Immature natural killer cell (primary cell): ENCODE data around the gene FOLR1. TPM values are rescaled to one million over a fixed set of nuclear protein-coding genes. Genes with fewer than 3 reads are reported as not detected.

Source experiments
- DNase-seq, 3 donors: peaks; one replicate each; pipeline ENCODE4 v3.0.0; 2022; ENCODE audit warnings: mixed read lengths in 1 of 3
- H3K27ac Mint-ChIP-seq, 6 donors: one replicate each; pipeline ENCODE4 v1.8.0; 2020; ENCODE audit warnings: mixed read lengths in 6 of 6, mild to moderate bottlenecking in 5 of 6, inconsistent platforms in 4 of 6, moderate library complexity in 3 of 6
- H3K27me3 Mint-ChIP-seq, 3 donors: one replicate each; pipeline ENCODE4 v1.8.0; 2020 to 2021; ENCODE audit warnings: low read depth in 3 of 3, mild to moderate bottlenecking in 3 of 3, mixed read lengths in 3 of 3, moderate library complexity in 3 of 3, inconsistent platforms in 1 of 3
- H3K36me3 Mint-ChIP-seq, 3 donors: one replicate each; pipeline ENCODE4 v1.8.0; 2020; ENCODE audit warnings: mixed read lengths in 3 of 3, inconsistent platforms in 2 of 3, mild to moderate bottlenecking in 2 of 3
- H3K4me1 Mint-ChIP-seq, 2 donors: one replicate each; pipeline ENCODE4 v1.8.0; 2020; ENCODE audit warnings: inconsistent platforms in 2 of 2, mild to moderate bottlenecking in 2 of 2, mixed read lengths in 2 of 2, moderate library complexity in 1 of 2
- H3K4me3 Mint-ChIP-seq, 5 donors: one replicate each; pipeline ENCODE4 v1.8.0; 2020; ENCODE audit warnings: mild to moderate bottlenecking in 5 of 5, mixed read lengths in 5 of 5, inconsistent platforms in 3 of 5, moderate library complexity in 3 of 5
- H3K9me3 Mint-ChIP-seq, 6 donors: one replicate each; pipeline ENCODE4 v1.8.0; 2020; ENCODE audit warnings: mild to moderate bottlenecking in 6 of 6, mixed read lengths in 6 of 6, inconsistent platforms in 4 of 6, moderate library complexity in 3 of 6
- polyA plus RNA-seq, 3 donors: library from polyadenylated mRNA; unstranded; fragments of 300-500 nt; fragmentation: Illumina TruSeq; gene quantifications; one replicate each; pipeline ENCODE4 v1.2.3, GENCODE V29; 2021

Gene FOLR1
- polyA plus RNA-seq, 3 donors from 2014 or later = not detected

GRCh38 chr11:72230764-72231365 lies 38.9 kb downstream of the FOLR1 start:
- Mint-ChIP-seq H3K27ac (peak overlapping the region in 1 of 6 donors; percentile 28), H3K27me3 (peaks cover 0 to 2% (median 2%) of the 10 kb centered on the region in 3 donors), H3K36me3 (peaks cover 11 to 35% (median 13%) of the 10 kb centered on the region in 3 donors), H3K4me1 (peaks cover 13 to 17% of the 10 kb centered on the region in 2 donors), H3K4me3 (no peak overlapping the region), H3K9me3 (no peaks in the 10 kb centered on the region)
- DNase-seq = no peak

- Mint-ChIP-seq H3K4me3 (no peak overlapping the region), H3K4me1 (peaks cover 5 to 9% of the 10 kb centered on the region in 2 donors), H3K36me3 (peaks cover 11 to 40% (median 15%) of the 10 kb centered on the region in 3 donors), H3K9me3 (no peaks in the 10 kb centered on the region), H3K27me3 (peaks cover 0 to 2% (median 2%) of the 10 kb centered on the region in 3 donors), H3K27ac (no peak overlapping the region)
- no peak for DNase-seq
These were observed 39.7 kb downstream of the FOLR1 start for GRCh38 chr11:72231396-72232259.

- DNase-seq = no peak
- Mint-ChIP-seq H3K9me3 (no peaks in the 10 kb centered on the region), H3K36me3 (peaks cover 11 to 43% (median 15%) of the 10 kb centered on the region in 3 donors), H3K4me1 (peaks cover 0 to 4% of the 10 kb centered on the region in 2 donors), H3K4me3 (no peak overlapping the region), H3K27me3 (peaks cover 0 to 2% (median 2%) of the 10 kb centered on the region in 3 donors), H3K27ac (no peak overlapping the region)
These were observed 40.5 kb downstream of the FOLR1 start for GRCh38 chr11:72232260-72233055.

- DNase-seq = no peak
- Mint-ChIP-seq H3K4me1 (peaks cover 0 to 2% of the 10 kb centered on the region in 2 donors), H3K9me3 (no peaks in the 10 kb centered on the region), H3K36me3 (peaks cover 11 to 43% (median 15%) of the 10 kb centered on the region in 3 donors), H3K4me3 (no peak overlapping the region), H3K27me3 (peaks cover 0 to 2% (median 0%) of the 10 kb centered on the region in 3 donors), H3K27ac (peak overlapping the region in 2 of 6 donors; percentile 45 to 74)
These were observed 41.3 kb downstream of the FOLR1 start for GRCh38 chr11:72233056-72233772.

- DNase-seq = no peak
- Mint-ChIP-seq H3K9me3 (no peaks in the 10 kb centered on the region), H3K4me1 (peaks cover 2 to 5% of the 10 kb centered on the region in 2 donors), H3K4me3 (no peak overlapping the region), H3K36me3 (peaks cover 11 to 42% (median 15%) of the 10 kb centered on the region in 3 donors), H3K27ac (peak overlapping the region in 4 of 6 donors; percentile 45 to 74 (median 70)), H3K27me3 (peaks cover 0 to 2% (median 0%) of the 10 kb centered on the region in 3 donors)
These were observed 42.0 kb downstream of the FOLR1 start for GRCh38 chr11:72233773-72234513.

- Mint-ChIP-seq H3K27ac (peak overlapping the region in 1 of 6 donors; percentile 46), H3K36me3 (peaks cover 7 to 37% (median 10%) of the 10 kb centered on the region in 3 donors), H3K9me3 (no peaks in the 10 kb centered on the region), H3K4me1 (peaks cover 8 to 9% of the 10 kb centered on the region in 2 donors), H3K27me3 (peaks cover 0 to 4% (median 3%) of the 10 kb centered on the region in 3 donors), H3K4me3 (no peak overlapping the region)
- no peak for DNase-seq
These were observed 42.5 kb downstream of the FOLR1 start for GRCh38 chr11:72234514-72234830.

- peaks cover 0 to 4% (median 4%) of the 10 kb centered on the region in 3 donors for H3K27me3 Mint-ChIP-seq
These were observed 43.0 kb downstream of the FOLR1 start for GRCh38 chr11:72234920-72235319.

GRCh38 chr11:72235351-72236057 lies 43.6 kb downstream of the FOLR1 start:
- no peak for DNase-seq
- H3K4me3 Mint-ChIP-seq = no peak overlapping the region
- H3K9me3 Mint-ChIP-seq = peaks cover 0 to 2% (median 0%) of the 10 kb centered on the region in 6 donors
- peaks cover 4% of the 10 kb centered on the region in 3 donors for H3K27me3 Mint-ChIP-seq
- H3K27ac Mint-ChIP-seq = peak overlapping the region in 1 of 6 donors; percentile 16
- H3K36me3 Mint-ChIP-seq = peaks cover 7 to 37% (median 10%) of the 10 kb centered on the region in 3 donors
- H3K4me1 Mint-ChIP-seq = peaks cover 13 to 14% of the 10 kb centered on the region in 2 donors

More at GRCh38 chr11:72234920-72235319, 43.0 kb downstream of the FOLR1 start:
- DNase-seq = no peak
- no peaks in the 10 kb centered on the region for H3K9me3 Mint-ChIP-seq
- H3K4me3 Mint-ChIP-seq = no peak overlapping the region
- peaks cover 9 to 10% of the 10 kb centered on the region in 2 donors for H3K4me1 Mint-ChIP-seq
- H3K36me3 Mint-ChIP-seq = peaks cover 7 to 34% (median 10%) of the 10 kb centered on the region in 3 donors
- H3K27ac Mint-ChIP-seq = no peak overlapping the region

GRCh38 chr11:72236083-72236697 lies 44.2 kb downstream of the FOLR1 start:
- Mint-ChIP-seq H3K36me3 (peaks cover 5 to 35% (median 9%) of the 10 kb centered on the region in 3 donors), H3K9me3 (peaks cover 0 to 2% (median 0%) of the 10 kb centered on the region in 6 donors), H3K4me3 (no peak overlapping the region), H3K4me1 (peaks cover 16% of the 10 kb centered on the region in 2 donors), H3K27me3 (peaks cover 4 to 9% (median 6%) of the 10 kb centered on the region in 3 donors), H3K27ac (peak overlapping the region in 4 of 6 donors; percentile 9 to 62 (median 38))
- DNase-seq = no peak

GRCh38 chr11:72236774-72237111 lies 44.8 kb downstream of the FOLR1 start:
- Mint-ChIP-seq H3K36me3 (peaks cover 0 to 30% (median 3%) of the 10 kb centered on the region in 3 donors), H3K27me3 (peaks cover 7 to 9% (median 8%) of the 10 kb centered on the region in 3 donors), H3K4me3 (no peak overlapping the region), H3K27ac (peak overlapping the region in 3 of 6 donors; percentile 32 to 62 (median 45)), H3K4me1 (peaks cover 16% of the 10 kb centered on the region in 2 donors), H3K9me3 (peaks cover 0 to 2% (median 0%) of the 10 kb centered on the region in 6 donors)
- no peak for DNase-seq

GRCh38 chr11:72237112-72237931 lies 45.4 kb downstream of the FOLR1 start:
- Mint-ChIP-seq H3K4me3 (no peak overlapping the region), H3K4me1 (peaks cover 16 to 19% of the 10 kb centered on the region in 2 donors), H3K36me3 (peaks cover 0 to 27% (median 3%) of the 10 kb centered on the region in 3 donors), H3K27me3 (peaks cover 11 to 14% (median 12%) of the 10 kb centered on the region in 3 donors), H3K27ac (peak overlapping the region in 1 of 6 donors; percentile 62), H3K9me3 (peaks cover 0 to 2% (median 0%) of the 10 kb centered on the region in 6 donors)
- no peak for DNase-seq
